AG04449 (cell line): ENCODE results near the gene METTL24.

Experiments used
- CTCF ChIA-PET: fragments of 350-600 bp; formaldehyde crosslinking; extraction: SDS; loops from one replicate; lab custom pipeline; 2021; ENCODE audit warnings: antibody characterized with exemption; lab: Yijun Ruan, JAX
- POLR2A ChIA-PET: fragments of 400-600, 350-600 bp; formaldehyde crosslinking; extraction: SDS; loops from one replicate; lab custom pipeline; 2020; ENCODE audit warnings: antibody characterized with exemption, inconsistent platforms; lab: Yijun Ruan, JAX
- DNase-seq: peaks from one replicate; pipeline ENCODE4 v3.0.0-alpha.2; 2010; ENCODE audit warnings: low read depth, low spot score
- H3K4me3 ChIP-seq: 2 replicates; pipeline ENCODE4 v1.5.1; 2011; ENCODE audit warnings: low read depth, mild to moderate bottlenecking, control low read depth, low read length
- CTCF ChIP-seq: IDR thresholded peaks from one replicate; pipeline ENCODE4 v1.5.1; 2011; ENCODE audit warnings: mild to moderate bottlenecking, moderate library complexity, low read length, control low read depth, inconsistent platforms; ENCODE audit not compliant: insufficient read depth; ENCODE audit errors: missing control alignments

METTL24 gene

GRCh38 chr6:110319843-110320242 is 38.3 kb downstream of the METTL24 start:
- H3K4me3 ChIP-seq = no peak overlapping the region
- no peak for TF ChIP-seq CTCF
- no peak for DNase-seq
- ChIA-PET POLR2A (no interaction called here), CTCF (interaction anchor here (1.5 kb wide), 1 partner anchor 28 kb away, joined by 3 read pairs; no protein-coding TSS in a partner anchor)

GRCh38 chr6:110319381-110319780 is 38.8 kb downstream of the METTL24 start:
- no peak for DNase-seq
- TF ChIP-seq CTCF = no peak
- ChIA-PET CTCF (interaction anchor here (1.5 kb wide), 1 partner anchor 28 kb away, joined by 3 read pairs; no protein-coding TSS in a partner anchor), POLR2A (no interaction called here)
- no peak overlapping the region for H3K4me3 ChIP-seq

- CTCF ChIA-PET = interaction anchor here (1.5 kb wide), 1 partner anchor 29 kb away, joined by 3 read pairs; no protein-coding TSS in a partner anchor
- TF ChIP-seq CTCF = no peak
- DNase-seq = no peak
- no peak overlapping the region for H3K4me3 ChIP-seq
- POLR2A ChIA-PET = no interaction called here
These were observed 39.2 kb downstream of the METTL24 start for GRCh38 chr6:110318971-110319370.

- no peak for TF ChIP-seq CTCF
- no peak for DNase-seq
- H3K4me3 ChIP-seq = no peak overlapping the region
- POLR2A ChIA-PET = no interaction called here
- CTCF ChIA-PET = no interaction called here
These were observed 40.5 kb downstream of the METTL24 start for GRCh38 chr6:110317646-110318045.

GRCh38 chr6:110317189-110317588 is 41.0 kb downstream of the METTL24 start:
- no peak overlapping the region for H3K4me3 ChIP-seq
- ChIA-PET POLR2A (no interaction called here), CTCF (no interaction called here)
- no peak for TF ChIP-seq CTCF
- DNase-seq = no peak

GRCh38 chr6:110315869-110316398 is 42.2 kb downstream of the METTL24 start:
- H3K4me3 ChIP-seq = no peak overlapping the region
- ChIA-PET POLR2A (no interaction called here), CTCF (no interaction called here)
- no peak for TF ChIP-seq CTCF
- DNase-seq = no peak
